Endodermal cell (in vitro differentiated cells): ENCODE results near the gene PCSK1. TPM values are rescaled to one million over a fixed set of nuclear protein-coding genes. Genes with fewer than 3 reads are reported as not detected.

Experiments
- DNase-seq: peaks from one replicate; pipeline ENCODE4 v3.0.0-alpha.2; 2017
- H3K27ac ChIP-seq: 2 replicates; pipeline ENCODE4 v1.5.1; 2013; ENCODE audit warnings: mild to moderate bottlenecking, low read depth, low read length, moderate library complexity
- H3K27me3 ChIP-seq: 2 replicates; pipeline ENCODE4 v1.6.1; 2013; ENCODE audit warnings: mild to moderate bottlenecking, low read length, moderate library complexity; ENCODE audit not compliant: insufficient read depth, control insufficient read depth, poor library complexity, severe bottlenecking
- H3K36me3 ChIP-seq: 2 replicates; pipeline ENCODE4 v1.7.0; 2013; ENCODE audit warnings: mild to moderate bottlenecking, low read length, moderate library complexity; ENCODE audit not compliant: control insufficient read depth, insufficient read depth
- H3K4me1 ChIP-seq: one replicate; pipeline ENCODE4 v1.7.0; 2013; ENCODE audit warnings: low read length; ENCODE audit not compliant: control insufficient read depth, insufficient read depth
- H3K4me3 ChIP-seq: 2 replicates; pipeline ENCODE4 v1.5.1; 2013; ENCODE audit warnings: mild to moderate bottlenecking, low read length, moderate library complexity
- H3K9ac ChIP-seq: 2 replicates; pipeline ENCODE4 v1.6.1; 2013; ENCODE audit warnings: mild to moderate bottlenecking, low read length, moderate library complexity; ENCODE audit not compliant: poor library complexity, severe bottlenecking; ENCODE audit errors: extremely low read depth
- H3K9me3 ChIP-seq: 2 replicates; pipeline ENCODE4 v1.6.1; 2013; ENCODE audit warnings: mild to moderate bottlenecking, low read length, moderate library complexity; ENCODE audit not compliant: control insufficient read depth
- H3K27ac Mint-ChIP-seq: 2 replicates; pipeline ENCODE4 v1.8.0; 2020; ENCODE audit warnings: mixed read lengths
- H3K27me3 Mint-ChIP-seq: 2 replicates; pipeline ENCODE4 v1.8.0; 2021; ENCODE audit warnings: mild to moderate bottlenecking, mixed read lengths; ENCODE audit not compliant: insufficient read depth
- H3K36me3 Mint-ChIP-seq: 2 replicates; pipeline ENCODE4 v1.8.0; 2020; ENCODE audit warnings: low read depth, mixed read lengths
- H3K4me1 Mint-ChIP-seq: 2 replicates; pipeline ENCODE4 v1.8.0; 2020; ENCODE audit warnings: mixed read lengths
- H3K4me3 Mint-ChIP-seq: 2 replicates; pipeline ENCODE4 v1.8.0; 2020; ENCODE audit warnings: mild to moderate bottlenecking, moderate library complexity, mixed read lengths
- H3K9me3 Mint-ChIP-seq: 2 replicates; pipeline ENCODE4 v1.8.0; 2020; ENCODE audit warnings: mild to moderate bottlenecking, mixed read lengths
- WGBS, 2 experiments: methylation state at CpG; one replicate each; pipeline versions ENCODE4 v1.1.5 to v1.1.7; 2013; ENCODE audit warnings: missing lambda C conversion rate in 2 of 2, mixed read lengths in 1 of 2; ENCODE audit not compliant: insufficient coverage in 1 of 2, insufficient read length in 1 of 2; 5-methylcytosine and 5-hydroxymethylcytosine counted together
- long read RNA-seq, 4 experiments: library from polyadenylated mRNA in 2 of 4; library from RNA in 1 of 4; library from capped mRNA in 1 of 4; stranded (forward) in 3 of 4; unstranded in 1 of 4; transcript quantifications; one replicate each; pipeline ENCODE4 v2.0.0, GENCODE V29; 2020 to 2021; ENCODE audit warnings: inconsistent platforms in 1 of 4
- polyA plus RNA-seq, 2 experiments: library from polyadenylated mRNA; stranded (reverse); fragments of 50-300 nt; gene quantifications; one replicate each; pipeline ENCODE4 v1.2.3, GENCODE V29; 2013
- total RNA-seq, 2 donors: library from RNA; stranded (reverse); fragmentation: NEBNext Ultra II Directional in 1 of 2; extraction: Animal tissue kit (Norgen Biotek cat#: 25700) in 1 of 2; gene quantifications; 2 replicates in 1 of 2; 3 replicates in 1 of 2; pipeline ENCODE4 v1.2.1, GENCODE V29; 2021
- TF ChIP-seq, protein P1 (sequence below): fragments of 200-600 bp; sonication (generic); conservative IDR thresholded peaks from 2 replicates; pipeline ENCODE4 v1.5.0; 2021; ENCODE audit warnings: antibody characterized with exemption, mild to moderate bottlenecking

The PCSK1 gene
- total RNA-seq: not detected
- 2.0 TPM for polyA plus RNA-seq (2013, experiment 1 of 2)
- polyA plus RNA-seq (2013, experiment 2 of 2): 1.2 TPM
- long read RNA-seq, experiment 1: 0 reads
- long read RNA-seq, experiment 2: 0 reads
- long read RNA-seq, experiment 3: 0 reads
- long read RNA-seq, experiment 4: 0 reads

- TF ChIP-seq, protein P1, sequence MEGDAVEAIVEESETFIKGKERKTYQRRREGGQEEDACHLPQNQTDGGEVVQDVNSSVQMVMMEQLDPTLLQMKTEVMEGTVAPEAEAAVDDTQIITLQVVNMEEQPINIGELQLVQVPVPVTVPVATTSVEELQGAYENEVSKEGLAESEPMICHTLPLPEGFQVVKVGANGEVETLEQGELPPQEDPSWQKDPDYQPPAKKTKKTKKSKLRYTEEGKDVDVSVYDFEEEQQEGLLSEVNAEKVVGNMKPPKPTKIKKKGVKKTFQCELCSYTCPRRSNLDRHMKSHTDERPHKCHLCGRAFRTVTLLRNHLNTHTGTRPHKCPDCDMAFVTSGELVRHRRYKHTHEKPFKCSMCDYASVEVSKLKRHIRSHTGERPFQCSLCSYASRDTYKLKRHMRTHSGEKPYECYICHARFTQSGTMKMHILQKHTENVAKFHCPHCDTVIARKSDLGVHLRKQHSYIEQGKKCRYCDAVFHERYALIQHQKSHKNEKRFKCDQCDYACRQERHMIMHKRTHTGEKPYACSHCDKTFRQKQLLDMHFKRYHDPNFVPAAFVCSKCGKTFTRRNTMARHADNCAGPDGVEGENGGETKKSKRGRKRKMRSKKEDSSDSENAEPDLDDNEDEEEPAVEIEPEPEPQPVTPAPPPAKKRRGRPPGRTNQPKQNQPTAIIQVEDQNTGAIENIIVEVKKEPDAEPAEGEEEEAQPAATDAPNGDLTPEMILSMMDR: no peak
- no peaks in the 10 kb centered on the region for H3K36me3 ChIP-seq
- Mint-ChIP-seq H3K27ac (no peak within 1 kb of the TSS), H3K4me3 (peak within 1 kb of the TSS; percentile 57), H3K27me3 (peaks cover 49% of the 10 kb centered on the region), H3K4me1 (peaks cover 21% of the 10 kb centered on the region), H3K9me3 (no peaks in the 10 kb centered on the region), H3K36me3 (no peaks in the 10 kb centered on the region)
- no peak within 1 kb of the TSS for H3K9ac ChIP-seq
- 0 to 2% methylated on average over 15 to 19 of the region's 19 CpGs for WGBS, 2 experiments
- H3K27me3 ChIP-seq: peaks cover 52% of the 10 kb centered on the region
- H3K4me1 ChIP-seq: peaks cover 6% of the 10 kb centered on the region
- DNase-seq: peak; percentile 69
- peak within 1 kb of the TSS; percentile 89 for H3K4me3 ChIP-seq
- no peak within 1 kb of the TSS for H3K27ac ChIP-seq
- no peaks in the 10 kb centered on the region for H3K9me3 ChIP-seq
Observed at GRCh38 chr5:96433066-96433447, at the start of gene PCSK1. Gene PCSK1, minus strand, starts transcription at chr5:96433248. Its CDS starts 206 bp downstream, at chr5:96433042.

- H3K4me3 Mint-ChIP-seq: no peak overlapping the region
- H3K4me1 Mint-ChIP-seq: peaks cover 8% of the 10 kb centered on the region
- DNase-seq: no peak
- H3K9me3 ChIP-seq: no peaks in the 10 kb centered on the region
- no peak overlapping the region for H3K9ac ChIP-seq
- no peaks in the 10 kb centered on the region for H3K36me3 Mint-ChIP-seq
- H3K4me3 ChIP-seq: no peak overlapping the region
- H3K27ac ChIP-seq: no peak overlapping the region
- 67% methylated on average over 1 of the region's 1 CpG; no CpG with 5 or more reads in 1 of the 2 experiments for WGBS, 2 experiments
- peaks cover 1% of the 10 kb centered on the region for H3K27me3 Mint-ChIP-seq
- H3K4me1 ChIP-seq: peaks cover 6% of the 10 kb centered on the region
- TF ChIP-seq, protein P1: no peak
- H3K27ac Mint-ChIP-seq: no peak overlapping the region
- H3K27me3 ChIP-seq: peaks cover 41% of the 10 kb centered on the region
- no peaks in the 10 kb centered on the region for H3K36me3 ChIP-seq
- no peaks in the 10 kb centered on the region for H3K9me3 Mint-ChIP-seq
Observed at GRCh38 chr5:96481867-96482266, 48.8 kb upstream of the PCSK1 start.

DNA sequence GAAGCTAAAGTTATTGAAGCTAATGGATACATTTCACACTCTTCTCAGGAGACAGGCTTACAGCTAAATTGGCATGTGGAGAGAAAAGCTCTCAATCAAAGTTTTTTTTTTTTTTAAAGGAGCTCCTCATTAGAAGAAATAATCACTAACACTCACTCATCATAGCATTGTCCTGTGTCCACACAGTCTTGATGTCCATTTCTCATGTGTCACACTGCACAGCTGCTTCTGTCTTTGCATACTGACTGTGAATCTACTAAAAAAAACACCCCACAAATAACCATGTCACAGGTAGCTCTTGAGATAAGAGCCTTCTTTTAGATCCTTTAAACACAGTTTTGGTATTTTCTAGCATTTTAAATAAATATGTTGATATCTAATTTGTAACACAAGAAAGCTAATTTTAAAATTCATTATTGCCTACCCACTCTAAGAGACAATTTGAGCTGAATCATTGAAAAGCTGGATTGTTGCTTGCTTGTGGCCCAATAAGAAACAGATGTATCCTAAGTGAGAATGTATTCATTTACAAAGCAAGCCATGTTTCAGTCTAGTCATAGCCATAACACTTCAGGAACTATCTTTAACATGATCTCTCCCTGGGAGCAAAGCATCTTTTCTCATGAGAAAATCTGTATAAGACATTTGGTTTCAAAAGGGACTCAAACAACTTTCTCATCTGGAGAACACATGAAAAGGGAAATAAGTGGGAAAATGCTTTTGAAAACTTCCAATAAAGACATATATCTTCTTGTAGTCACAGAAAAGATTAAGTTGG is 48.1 kb upstream of the PCSK1 start:
- peaks cover 8% of the 10 kb centered on the region for H3K4me1 Mint-ChIP-seq
- peaks cover 6% of the 10 kb centered on the region for H3K27me3 Mint-ChIP-seq
- H3K36me3 ChIP-seq: no peaks in the 10 kb centered on the region
- no peak overlapping the region for H3K4me3 ChIP-seq
- peaks cover 41% of the 10 kb centered on the region for H3K27me3 ChIP-seq
- H3K9me3 Mint-ChIP-seq: no peaks in the 10 kb centered on the region
- no peak overlapping the region for H3K27ac ChIP-seq
- H3K9me3 ChIP-seq: no peaks in the 10 kb centered on the region
- no peak for DNase-seq
- no peak overlapping the region for H3K9ac ChIP-seq
- H3K36me3 Mint-ChIP-seq: no peaks in the 10 kb centered on the region
- H3K4me3 Mint-ChIP-seq: no peak overlapping the region
- TF ChIP-seq, protein P1: no peak
- H3K4me1 ChIP-seq: peaks cover 6% of the 10 kb centered on the region
- no peak overlapping the region for H3K27ac Mint-ChIP-seq
